VCaP (cell line): ENCODE data around the gene CTSW.

Experiments
- H3K27ac ChIP-seq: fragments of 450-650 bp; 2 replicates; pipeline ENCODE4 v1.5.1; 2017
- TF ChIP-seq, protein P1 (sequence below): fragments of 450-650 bp; conservative IDR thresholded peaks from 2 replicates; pipeline ENCODE4 v1.5.1; 2017; ENCODE audit warnings: mild to moderate bottlenecking, moderate library complexity

Gene CTSW

DNA sequence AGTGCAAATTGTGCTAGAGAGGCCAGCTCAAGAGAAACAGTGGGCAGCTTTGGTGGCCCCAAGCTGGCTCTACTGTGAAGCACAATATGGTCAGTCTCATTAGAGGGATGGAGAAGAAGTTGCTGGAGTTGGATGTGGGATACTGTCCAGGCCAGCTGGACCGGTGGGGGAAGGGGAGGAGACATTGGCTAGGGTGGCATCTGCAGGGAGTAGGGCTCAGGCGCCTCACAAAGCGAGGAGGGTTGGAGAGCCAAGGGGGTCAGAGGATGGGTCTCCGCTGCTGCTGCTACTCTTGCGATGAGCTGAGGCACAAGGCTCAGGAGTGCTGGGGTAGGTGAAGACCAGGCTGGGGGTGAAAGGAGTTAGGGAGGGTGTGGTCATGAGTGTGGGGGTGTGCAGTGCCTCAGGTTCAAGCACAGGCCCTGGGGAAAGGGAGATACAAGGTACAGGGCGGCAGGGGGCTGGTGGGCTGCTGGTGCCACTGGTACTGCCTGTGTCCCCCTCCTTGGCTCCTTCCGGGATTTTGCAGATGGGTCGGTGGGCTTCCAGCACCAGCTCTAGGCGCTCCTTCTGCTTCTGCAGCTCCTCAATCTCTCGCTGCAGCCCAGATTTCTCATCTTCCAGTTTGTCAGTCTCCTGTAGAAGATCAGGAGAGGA lies 13.2 kb downstream of the CTSW start:
- TF ChIP-seq, protein P1, sequence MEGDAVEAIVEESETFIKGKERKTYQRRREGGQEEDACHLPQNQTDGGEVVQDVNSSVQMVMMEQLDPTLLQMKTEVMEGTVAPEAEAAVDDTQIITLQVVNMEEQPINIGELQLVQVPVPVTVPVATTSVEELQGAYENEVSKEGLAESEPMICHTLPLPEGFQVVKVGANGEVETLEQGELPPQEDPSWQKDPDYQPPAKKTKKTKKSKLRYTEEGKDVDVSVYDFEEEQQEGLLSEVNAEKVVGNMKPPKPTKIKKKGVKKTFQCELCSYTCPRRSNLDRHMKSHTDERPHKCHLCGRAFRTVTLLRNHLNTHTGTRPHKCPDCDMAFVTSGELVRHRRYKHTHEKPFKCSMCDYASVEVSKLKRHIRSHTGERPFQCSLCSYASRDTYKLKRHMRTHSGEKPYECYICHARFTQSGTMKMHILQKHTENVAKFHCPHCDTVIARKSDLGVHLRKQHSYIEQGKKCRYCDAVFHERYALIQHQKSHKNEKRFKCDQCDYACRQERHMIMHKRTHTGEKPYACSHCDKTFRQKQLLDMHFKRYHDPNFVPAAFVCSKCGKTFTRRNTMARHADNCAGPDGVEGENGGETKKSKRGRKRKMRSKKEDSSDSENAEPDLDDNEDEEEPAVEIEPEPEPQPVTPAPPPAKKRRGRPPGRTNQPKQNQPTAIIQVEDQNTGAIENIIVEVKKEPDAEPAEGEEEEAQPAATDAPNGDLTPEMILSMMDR: no peak

DNA sequence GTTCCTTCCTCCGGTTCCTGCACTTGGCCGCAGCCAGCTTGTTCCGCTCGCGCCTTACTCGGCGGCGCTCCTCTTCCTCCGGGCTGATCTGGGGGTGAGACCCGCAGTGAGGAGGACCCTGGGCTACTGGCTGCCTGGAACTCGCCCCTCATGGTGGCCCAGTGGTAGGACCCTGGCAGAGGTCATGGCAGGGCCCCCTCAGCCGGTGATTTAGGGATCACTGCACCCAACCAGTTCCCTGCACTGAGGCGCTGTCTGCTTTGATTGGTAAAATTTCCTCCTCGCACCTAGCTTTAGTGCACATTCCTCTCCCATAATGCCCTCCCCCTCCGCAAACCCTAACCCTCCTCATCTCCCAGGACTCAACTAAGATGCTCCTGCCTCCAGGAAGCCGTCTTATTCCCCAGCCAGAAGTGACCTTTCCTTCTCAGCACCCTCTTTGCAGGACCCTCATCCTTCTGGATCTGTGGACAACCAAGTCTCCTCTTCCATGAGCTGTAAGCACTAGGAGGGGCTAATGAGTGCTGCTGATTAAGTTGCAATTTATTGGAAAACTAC lies 14.5 kb downstream of the CTSW start:
- peak overlapping the region; percentile 40 for H3K27ac ChIP-seq

More for the DNA sequence above, 13.2 kb downstream of the CTSW start:
- H3K27ac ChIP-seq: peak overlapping the region; percentile 40; the same call in 1 of the 2 replicates

DNA sequence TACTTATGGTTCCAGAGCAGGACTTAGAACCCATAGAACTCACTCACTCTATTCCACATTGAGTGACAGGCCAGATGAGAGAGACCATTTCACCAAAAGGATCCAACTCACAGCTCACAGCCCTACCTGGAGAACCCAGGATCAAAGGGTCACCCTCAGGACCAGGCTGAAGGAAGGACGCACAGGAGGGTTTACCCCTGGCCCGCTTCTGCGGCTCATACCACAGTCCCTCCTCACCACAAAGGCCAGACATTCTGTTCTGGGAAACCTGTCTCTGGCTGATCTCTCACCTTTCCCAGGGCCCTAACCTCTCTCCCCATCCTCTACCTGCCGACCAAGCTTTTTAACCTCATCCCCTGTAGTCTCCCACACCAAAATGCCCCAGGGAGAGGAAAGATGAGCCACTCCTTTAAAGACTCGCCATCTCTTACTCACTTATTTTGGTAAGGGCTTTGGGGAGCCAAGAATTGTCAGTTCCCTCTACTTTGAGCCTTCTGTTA lies 15.9 kb downstream of the CTSW start:
- TF ChIP-seq, protein P1: no peak
- no peak overlapping the region for H3K27ac ChIP-seq

More for the DNA sequence above, 14.5 kb downstream of the CTSW start:
- TF ChIP-seq, protein P1: no peak

DNA sequence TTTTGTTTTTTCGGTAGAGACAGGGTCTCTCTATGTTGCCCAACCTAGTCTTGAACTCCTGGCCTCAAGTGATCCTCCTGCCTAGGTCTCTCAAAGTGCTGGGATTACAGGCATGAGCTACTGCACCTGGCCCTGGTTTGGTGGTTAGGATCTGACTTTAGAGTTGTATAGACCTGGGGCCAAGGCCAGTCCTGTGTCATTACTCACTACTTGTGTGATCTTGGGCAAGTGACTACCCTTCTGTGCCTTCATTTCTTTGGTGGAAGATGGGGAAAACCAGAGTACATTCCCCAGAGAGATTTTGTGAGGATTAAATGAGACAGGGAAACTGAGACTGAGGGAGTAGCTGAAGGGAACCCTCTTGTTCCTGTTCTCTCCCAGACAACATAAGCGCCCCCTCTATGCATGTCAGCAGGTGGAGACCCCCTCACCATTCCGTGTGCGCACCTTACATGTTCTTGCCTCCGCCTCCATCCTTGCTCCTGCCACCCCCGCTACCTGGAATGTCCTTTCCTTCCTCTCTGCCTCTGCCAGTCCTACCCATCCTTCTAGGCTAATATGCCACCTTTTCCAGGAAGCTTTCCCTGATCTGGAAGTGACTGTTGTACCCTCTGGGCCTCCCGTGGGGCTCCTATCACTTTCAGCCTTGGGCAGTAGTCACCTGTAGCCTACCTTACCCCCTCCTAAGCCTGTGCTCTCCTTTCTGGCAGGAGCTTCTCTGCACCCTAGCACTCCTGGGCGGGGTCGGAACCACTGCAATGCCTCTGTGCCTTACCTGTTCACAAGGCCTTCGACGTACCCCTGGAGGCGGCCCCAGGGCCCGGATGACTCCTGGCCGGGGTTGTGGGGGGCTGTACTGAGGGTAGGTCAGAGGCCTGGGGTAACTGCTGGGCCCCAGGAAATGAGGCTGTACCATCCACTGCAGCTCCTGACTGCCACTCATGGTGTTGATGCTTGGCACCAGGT lies 16.7 kb downstream of the CTSW start:
- no peak overlapping the region for H3K27ac ChIP-seq
- TF ChIP-seq, protein P1: no peak

DNA sequence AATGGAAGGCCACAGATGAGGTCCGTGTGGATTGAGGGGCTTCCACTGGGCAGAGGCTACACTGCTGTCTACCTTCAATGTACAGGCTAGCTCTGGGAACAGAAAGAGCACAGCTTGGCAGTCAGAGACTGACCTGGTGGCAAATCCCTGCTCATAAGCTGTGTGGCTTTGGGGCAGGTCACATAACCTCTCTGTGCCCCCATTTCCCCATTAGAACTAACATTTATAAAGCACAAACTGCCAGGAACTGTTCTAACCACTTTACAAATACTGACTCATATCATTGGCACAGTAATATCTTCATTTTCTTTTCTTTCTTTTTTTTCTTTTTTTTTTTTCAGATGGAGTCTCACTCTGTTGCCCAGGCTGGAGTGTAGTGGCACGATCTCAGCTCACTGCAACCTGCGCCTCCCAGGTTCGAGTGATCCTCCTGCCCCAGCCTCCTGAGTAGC lies 17.4 kb downstream of the CTSW start:
- no peak overlapping the region for H3K27ac ChIP-seq
- TF ChIP-seq, protein P1: no peak

DNA sequence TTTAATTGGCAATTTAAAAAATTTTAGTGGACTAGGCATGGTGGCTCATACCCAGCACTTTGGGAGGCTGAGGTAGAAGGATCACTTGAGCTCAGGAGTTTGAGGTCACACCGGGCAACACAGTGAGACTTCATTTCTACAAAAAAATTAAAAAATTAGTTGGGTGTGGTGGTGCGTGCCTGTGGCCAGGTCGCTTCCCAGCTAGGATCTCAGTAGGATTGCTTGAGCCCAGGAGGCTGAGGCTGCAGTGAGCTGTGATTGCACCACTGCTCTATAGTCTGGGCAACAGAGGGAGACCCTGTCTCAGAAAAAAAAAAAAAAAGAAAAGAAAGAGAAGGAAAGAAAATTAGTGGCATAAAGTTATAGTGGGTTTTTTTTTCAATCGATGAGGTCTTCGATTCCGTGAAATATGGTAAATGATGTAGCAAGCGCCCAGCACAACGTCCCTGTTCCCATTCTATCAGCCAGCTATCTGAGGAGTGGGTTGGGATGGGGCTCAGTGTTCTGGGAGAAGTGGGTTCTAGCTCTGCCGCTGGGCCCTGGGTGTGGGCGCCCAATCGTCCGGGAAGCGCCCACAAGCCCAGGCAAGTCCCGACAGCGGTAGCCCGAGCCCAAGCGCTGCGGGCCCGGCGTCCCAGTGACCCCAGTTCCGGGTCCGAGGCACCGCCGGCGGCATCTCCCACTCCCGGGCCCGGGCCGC lies 19.2 kb downstream of the CTSW start:
- no peak overlapping the region for H3K27ac ChIP-seq
- TF ChIP-seq, protein P1: no peak
